Measurements from ENCODE around the gene STRIT1. TPM values are rescaled to one million over a fixed set of nuclear protein-coding genes. Genes with fewer than 3 reads are reported as not detected.

STRIT1 gene
- polyA plus RNA-seq, 1 donor from 2014 or later: 1.2 TPM

DNA sequence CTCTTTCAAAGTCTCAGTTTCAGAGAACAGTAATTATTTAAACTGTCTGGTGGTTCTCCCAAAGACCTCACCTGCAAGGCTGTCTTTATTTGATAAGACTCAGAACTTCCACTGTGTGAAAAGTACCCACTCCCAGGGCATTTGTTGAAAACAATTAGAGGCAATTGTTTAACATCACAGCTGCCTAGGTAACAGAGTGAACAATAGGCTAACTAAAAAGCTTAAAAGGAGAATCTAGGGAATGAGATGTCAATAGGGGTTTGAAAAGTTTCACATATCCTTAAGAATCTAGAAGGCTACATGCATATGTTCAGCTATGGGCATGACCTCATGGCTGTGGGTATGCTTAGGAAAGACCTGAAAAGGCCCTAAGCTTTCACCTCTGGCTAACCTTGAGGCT, 2.9 kb upstream of the STRIT1 start:
- no peaks in the 10 kb centered on the region for H4K20me1 ChIP-seq (ENCODE audit: insufficient read depth)
- H3K9me3 ChIP-seq (ENCODE audit: low read length): no peaks in the 10 kb centered on the region
- no peaks in the 10 kb centered on the region for H3K36me3 ChIP-seq (ENCODE audit: insufficient read depth, low read length)
- H3K9me2 ChIP-seq (ENCODE audit: insufficient read depth, low read length): no peaks in the 10 kb centered on the region
- no peaks in the 10 kb centered on the region for H3F3A ChIP-seq (ENCODE audit: insufficient read depth, low read length, poor library complexity, severe bottlenecking)
- H3K27me3 ChIP-seq (ENCODE audit: insufficient read depth, low read depth, low read length): no peaks in the 10 kb centered on the region
- TF ChIP-seq EP300 (conservative IDR thresholded peaks at IDR 0.05; ENCODE audit: poor library complexity, severe bottlenecking): no peak
- TF ChIP-seq SMC3 (conservative IDR thresholded peaks at IDR 0.05; ENCODE audit: poor library complexity): no peak
- TF ChIP-seq MXI1 (conservative IDR thresholded peaks at IDR 0.05; ENCODE audit: poor library complexity, severe bottlenecking): no peak
- TF ChIP-seq RAD21 (conservative IDR thresholded peaks at IDR 0.05): no peak
- TF ChIP-seq EZH2 (IDR thresholded peaks at IDR 0.05; ENCODE audit: borderline replicate concordance, insufficient read depth, low read length, poor library complexity, severe bottlenecking): no peak
- TF ChIP-seq, protein P1, sequence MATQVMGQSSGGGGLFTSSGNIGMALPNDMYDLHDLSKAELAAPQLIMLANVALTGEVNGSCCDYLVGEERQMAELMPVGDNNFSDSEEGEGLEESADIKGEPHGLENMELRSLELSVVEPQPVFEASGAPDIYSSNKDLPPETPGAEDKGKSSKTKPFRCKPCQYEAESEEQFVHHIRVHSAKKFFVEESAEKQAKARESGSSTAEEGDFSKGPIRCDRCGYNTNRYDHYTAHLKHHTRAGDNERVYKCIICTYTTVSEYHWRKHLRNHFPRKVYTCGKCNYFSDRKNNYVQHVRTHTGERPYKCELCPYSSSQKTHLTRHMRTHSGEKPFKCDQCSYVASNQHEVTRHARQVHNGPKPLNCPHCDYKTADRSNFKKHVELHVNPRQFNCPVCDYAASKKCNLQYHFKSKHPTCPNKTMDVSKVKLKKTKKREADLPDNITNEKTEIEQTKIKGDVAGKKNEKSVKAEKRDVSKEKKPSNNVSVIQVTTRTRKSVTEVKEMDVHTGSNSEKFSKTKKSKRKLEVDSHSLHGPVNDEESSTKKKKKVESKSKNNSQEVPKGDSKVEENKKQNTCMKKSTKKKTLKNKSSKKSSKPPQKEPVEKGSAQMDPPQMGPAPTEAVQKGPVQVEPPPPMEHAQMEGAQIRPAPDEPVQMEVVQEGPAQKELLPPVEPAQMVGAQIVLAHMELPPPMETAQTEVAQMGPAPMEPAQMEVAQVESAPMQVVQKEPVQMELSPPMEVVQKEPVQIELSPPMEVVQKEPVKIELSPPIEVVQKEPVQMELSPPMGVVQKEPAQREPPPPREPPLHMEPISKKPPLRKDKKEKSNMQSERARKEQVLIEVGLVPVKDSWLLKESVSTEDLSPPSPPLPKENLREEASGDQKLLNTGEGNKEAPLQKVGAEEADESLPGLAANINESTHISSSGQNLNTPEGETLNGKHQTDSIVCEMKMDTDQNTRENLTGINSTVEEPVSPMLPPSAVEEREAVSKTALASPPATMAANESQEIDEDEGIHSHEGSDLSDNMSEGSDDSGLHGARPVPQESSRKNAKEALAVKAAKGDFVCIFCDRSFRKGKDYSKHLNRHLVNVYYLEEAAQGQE (IDR thresholded peaks at IDR 0.05; ENCODE audit: borderline replicate concordance): no peak
- no peak for TF ChIP-seq TAF1 (IDR thresholded peaks at IDR 0.05; ENCODE audit: low read depth)
- H3K9ac ChIP-seq (ENCODE audit: low read length): no peak overlapping the region
- no peak overlapping the region for H3K4me3 ChIP-seq (ENCODE audit: low read length)
- no peak overlapping the region for H3K27ac ChIP-seq (ENCODE audit: low read length)
- H3K79me2 ChIP-seq (replicated peaks; ENCODE audit: insufficient read depth, low read length): no peaks in the 10 kb centered on the region
- no peak overlapping the region for H2AFZ ChIP-seq (ENCODE audit: low read depth, low read length)
- H3K4me2 ChIP-seq (ENCODE audit: low read length): no peak overlapping the region

DNA sequence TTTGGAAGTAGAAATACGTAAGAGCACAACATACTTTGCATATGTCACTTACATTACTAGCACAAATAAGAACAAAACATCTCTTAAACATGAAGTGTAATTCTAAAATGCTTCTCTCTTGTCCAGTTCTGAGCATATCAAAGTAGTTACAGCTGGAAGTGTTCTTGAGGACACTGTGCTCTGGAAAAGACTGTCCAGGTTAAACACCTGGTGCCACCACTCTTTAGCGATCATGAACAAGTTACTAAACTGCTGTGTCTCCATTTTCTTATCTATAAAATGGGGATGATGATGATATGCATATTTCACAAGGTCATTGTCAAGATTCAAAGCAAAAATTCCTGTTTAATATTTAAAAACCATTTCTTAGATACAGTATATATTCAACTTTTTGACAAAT, 790 bp downstream of the STRIT1 start:
- no peak for TF ChIP-seq POLR2AphosphoS5 (IDR thresholded peaks at IDR 0.05)
- no peak for TF ChIP-seq RAD21 (conservative IDR thresholded peaks at IDR 0.05)
- TF ChIP-seq SMC3 (conservative IDR thresholded peaks at IDR 0.05; ENCODE audit: poor library complexity): no peak
- TF ChIP-seq EP300 (conservative IDR thresholded peaks at IDR 0.05; ENCODE audit: poor library complexity, severe bottlenecking): no peak
- TF ChIP-seq, protein P1 (IDR thresholded peaks at IDR 0.05; ENCODE audit: borderline replicate concordance): no peak
- TF ChIP-seq TAF1 (IDR thresholded peaks at IDR 0.05; ENCODE audit: low read depth): no peak
- TF ChIP-seq EZH2 (IDR thresholded peaks at IDR 0.05; ENCODE audit: borderline replicate concordance, insufficient read depth, low read length, poor library complexity, severe bottlenecking): no peak
- no peak for TF ChIP-seq MXI1 (conservative IDR thresholded peaks at IDR 0.05; ENCODE audit: poor library complexity, severe bottlenecking)
- TF ChIP-seq, protein P2, sequence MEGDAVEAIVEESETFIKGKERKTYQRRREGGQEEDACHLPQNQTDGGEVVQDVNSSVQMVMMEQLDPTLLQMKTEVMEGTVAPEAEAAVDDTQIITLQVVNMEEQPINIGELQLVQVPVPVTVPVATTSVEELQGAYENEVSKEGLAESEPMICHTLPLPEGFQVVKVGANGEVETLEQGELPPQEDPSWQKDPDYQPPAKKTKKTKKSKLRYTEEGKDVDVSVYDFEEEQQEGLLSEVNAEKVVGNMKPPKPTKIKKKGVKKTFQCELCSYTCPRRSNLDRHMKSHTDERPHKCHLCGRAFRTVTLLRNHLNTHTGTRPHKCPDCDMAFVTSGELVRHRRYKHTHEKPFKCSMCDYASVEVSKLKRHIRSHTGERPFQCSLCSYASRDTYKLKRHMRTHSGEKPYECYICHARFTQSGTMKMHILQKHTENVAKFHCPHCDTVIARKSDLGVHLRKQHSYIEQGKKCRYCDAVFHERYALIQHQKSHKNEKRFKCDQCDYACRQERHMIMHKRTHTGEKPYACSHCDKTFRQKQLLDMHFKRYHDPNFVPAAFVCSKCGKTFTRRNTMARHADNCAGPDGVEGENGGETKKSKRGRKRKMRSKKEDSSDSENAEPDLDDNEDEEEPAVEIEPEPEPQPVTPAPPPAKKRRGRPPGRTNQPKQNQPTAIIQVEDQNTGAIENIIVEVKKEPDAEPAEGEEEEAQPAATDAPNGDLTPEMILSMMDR (IDR thresholded peaks at IDR 0.05; ENCODE audit: poor library complexity, severe bottlenecking): no peak

More for the DNA sequence above, 790 bp downstream of the STRIT1 start:
- no peak overlapping the region for H3K4me3 ChIP-seq (ENCODE audit: low read length)
- H3K27me3 ChIP-seq (ENCODE audit: insufficient read depth, low read depth, low read length): no peaks in the 10 kb centered on the region
- no peaks in the 10 kb centered on the region for H3F3A ChIP-seq (ENCODE audit: insufficient read depth, low read length, poor library complexity, severe bottlenecking)
- H2AFZ ChIP-seq (ENCODE audit: low read depth, low read length): no peak overlapping the region
- no peaks in the 10 kb centered on the region for H3K9me2 ChIP-seq (ENCODE audit: insufficient read depth, low read length)
- H3K27ac ChIP-seq (ENCODE audit: low read length): no peak overlapping the region
- no peaks in the 10 kb centered on the region for H3K79me2 ChIP-seq (replicated peaks; ENCODE audit: insufficient read depth, low read length)
- H3K9ac ChIP-seq (ENCODE audit: low read length): no peak overlapping the region
- no peaks in the 10 kb centered on the region for H3K9me3 ChIP-seq (ENCODE audit: low read length)
- H3K36me3 ChIP-seq (ENCODE audit: insufficient read depth, low read length): no peaks in the 10 kb centered on the region
- H3K4me2 ChIP-seq (ENCODE audit: low read length): no peak overlapping the region
- no peaks in the 10 kb centered on the region for H4K20me1 ChIP-seq (ENCODE audit: insufficient read depth)

Data from neural cell (in vitro differentiated cells).